Lung (tissue), 12 donors: ENCODE measurements around the gene ARHGAP27. TPM values are rescaled to one million over a fixed set of nuclear protein-coding genes. Genes with fewer than 3 reads are reported as not detected.

Experiments used
- ATAC-seq: fragments of 200-7000 bp; cut with Tn5 transposase; one replicate; pipeline ENCODE4 v1.9.1; 2020; ENCODE audit warnings: moderate number of reproducible peaks; ENCODE audit not compliant: insufficient read depth, low FRiP score
- DNase-seq, 3 donors: peaks; one replicate each; pipeline ENCODE4 v3.0.0-alpha.2; 2013 to 2017
- H3K27ac ChIP-seq, 2 donors: one replicate each; pipeline ENCODE4 v1.5.1; 2013; ENCODE audit warnings: mild to moderate bottlenecking in 2 of 2, moderate library complexity in 2 of 2, control low read depth in 1 of 2, inconsistent platforms in 1 of 2, low read depth in 1 of 2, low read length in 1 of 2
- H3K27me3 ChIP-seq, 3 donors: one replicate each; pipeline ENCODE4 v1.5.1; 2013; ENCODE audit warnings: low read length in 2 of 3; ENCODE audit not compliant: control insufficient read depth in 3 of 3, insufficient read depth in 3 of 3
- H3K36me3 ChIP-seq, 4 donors: one replicate each; pipeline ENCODE4 v1.5.1; 2013; ENCODE audit warnings: low read length in 4 of 4, mild to moderate bottlenecking in 1 of 4, moderate library complexity in 1 of 4; ENCODE audit not compliant: control insufficient read depth in 4 of 4, insufficient read depth in 4 of 4
- H3K4me1 ChIP-seq, 5 donors: one replicate each; pipeline ENCODE4 v1.5.1; 2013; ENCODE audit warnings: low read length in 5 of 5, mild to moderate bottlenecking in 2 of 5, moderate library complexity in 1 of 5; ENCODE audit not compliant: control insufficient read depth in 5 of 5, insufficient read depth in 5 of 5
- H3K4me3 ChIP-seq: one replicate; pipeline ENCODE4 v1.5.1; 2013; ENCODE audit warnings: mild to moderate bottlenecking, control low read depth, moderate library complexity
- H3K9ac ChIP-seq, 2 donors: one replicate each; pipeline ENCODE4 v1.5.1; 2013; ENCODE audit warnings: low read length in 2 of 2, control low read depth in 1 of 2; ENCODE audit not compliant: insufficient read depth in 1 of 2
- H3K9me3 ChIP-seq, 4 donors: one replicate each; pipeline ENCODE4 v1.5.1; 2013; ENCODE audit warnings: low read length in 3 of 4, mild to moderate bottlenecking in 1 of 4, moderate library complexity in 1 of 4; ENCODE audit not compliant: control insufficient read depth in 4 of 4, insufficient read depth in 3 of 4
- WGBS, 2 donors: extraction: QIAGEN DNeasy Blood & Tissue Kit; methylation state at CpG; one replicate each; pipeline ENCODE4 v1.1.7; 2013; 5-methylcytosine and 5-hydroxymethylcytosine counted together
- polyA plus RNA-seq, 2 donors: library from polyadenylated mRNA; stranded (reverse); fragments of 200-250 nt; gene quantifications; one replicate each; pipeline ENCODE4 v1.2.1, GENCODE V29; 2013
- total RNA-seq, 2 donors: library from RNA; depleted of rRNA in 1 of 2; stranded (reverse); fragments of >200 nt in 1 of 2; gene quantifications; one replicate each; pipeline ENCODE4 v1.2.1, GENCODE V29; 2014 to 2021
- TF ChIP-seq, protein P1 (sequence below): IDR thresholded peaks from 2 replicates; pipeline ENCODE4 v1.5.1; 2012; ENCODE audit warnings: mild to moderate bottlenecking; ENCODE audit errors: control extremely low read depth, extremely low read depth
- donor health status: control.
- donor health status: control.
- donor health status: Bipolar disorder and iron deficiency.
- donor health status: healthy.
- donor health status: DM: yes; HTN: yes; CAD: no.

ARHGAP27 gene
- total and polyA plus RNA-seq, 4 donors, result 42.4 to 85.8 (median 61.8) TPM

GRCh38 chr17:45385331-45385997 lies 47.2 kb downstream of the ARHGAP27 start:
- Histone ChIP-seq H3K4me3 (no peak overlapping the region), H3K9me3 (no peaks in the 10 kb centered on the region), H3K9ac (no peak overlapping the region), H3K27me3 (peaks cover 0 to 4% (median 4%) of the 10 kb centered on the region in 3 donors), H3K36me3 (no peaks in the 10 kb centered on the region), H3K4me1 (peaks cover 0 to 5% (median 0%) of the 10 kb centered on the region in 5 donors), H3K27ac (no peak overlapping the region)
- ATAC-seq (peak; percentile 88), DNase-seq (peak; percentile 85 to 87 (median 87))
- WGBS, 2 donors, result 10 to 13% methylated on average over 13 of the region's 13 CpGs
- TF ChIP-seq, protein P1, sequence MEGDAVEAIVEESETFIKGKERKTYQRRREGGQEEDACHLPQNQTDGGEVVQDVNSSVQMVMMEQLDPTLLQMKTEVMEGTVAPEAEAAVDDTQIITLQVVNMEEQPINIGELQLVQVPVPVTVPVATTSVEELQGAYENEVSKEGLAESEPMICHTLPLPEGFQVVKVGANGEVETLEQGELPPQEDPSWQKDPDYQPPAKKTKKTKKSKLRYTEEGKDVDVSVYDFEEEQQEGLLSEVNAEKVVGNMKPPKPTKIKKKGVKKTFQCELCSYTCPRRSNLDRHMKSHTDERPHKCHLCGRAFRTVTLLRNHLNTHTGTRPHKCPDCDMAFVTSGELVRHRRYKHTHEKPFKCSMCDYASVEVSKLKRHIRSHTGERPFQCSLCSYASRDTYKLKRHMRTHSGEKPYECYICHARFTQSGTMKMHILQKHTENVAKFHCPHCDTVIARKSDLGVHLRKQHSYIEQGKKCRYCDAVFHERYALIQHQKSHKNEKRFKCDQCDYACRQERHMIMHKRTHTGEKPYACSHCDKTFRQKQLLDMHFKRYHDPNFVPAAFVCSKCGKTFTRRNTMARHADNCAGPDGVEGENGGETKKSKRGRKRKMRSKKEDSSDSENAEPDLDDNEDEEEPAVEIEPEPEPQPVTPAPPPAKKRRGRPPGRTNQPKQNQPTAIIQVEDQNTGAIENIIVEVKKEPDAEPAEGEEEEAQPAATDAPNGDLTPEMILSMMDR, result peak; percentile 99

DNA sequence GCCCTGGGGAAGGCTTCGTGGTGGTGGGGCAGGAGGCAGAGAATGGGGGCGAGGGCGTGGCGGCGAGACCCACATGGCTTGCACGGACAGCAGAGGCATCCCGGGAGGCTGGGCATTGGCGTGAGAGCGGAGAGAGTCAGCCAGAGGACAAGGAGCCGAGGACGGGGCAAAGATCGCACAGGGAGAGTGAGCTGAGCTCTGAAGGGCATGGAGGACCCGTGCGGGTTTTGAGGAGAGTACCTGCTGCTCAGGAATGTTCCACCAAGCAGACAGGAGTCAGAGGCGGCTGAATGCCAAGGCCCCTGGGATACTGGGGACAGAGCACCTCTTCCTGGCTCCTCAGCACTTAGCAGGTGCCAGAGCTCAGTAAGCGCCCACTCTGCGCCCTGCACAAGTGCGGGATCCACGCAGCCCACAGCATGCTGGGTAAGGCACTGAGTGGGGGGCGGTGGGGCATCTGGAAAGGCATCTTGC lies 47.8 kb downstream of the ARHGAP27 start:
- TF ChIP-seq, protein P1, result no peak
- peaks cover 0 to 4% (median 4%) of the 10 kb centered on the region in 3 donors for H3K27me3 ChIP-seq
- H3K36me3 ChIP-seq, result no peaks in the 10 kb centered on the region
- H3K27ac ChIP-seq, result no peak overlapping the region
- H3K9ac ChIP-seq, result no peak overlapping the region
- no peak for ATAC-seq
- no peak overlapping the region for H3K4me3 ChIP-seq
- 91 to 93% methylated on average over 20 of the region's 20 CpGs for WGBS, 2 donors
- H3K9me3 ChIP-seq, result no peaks in the 10 kb centered on the region
- no peak for DNase-seq
- peaks cover 0 to 5% (median 0%) of the 10 kb centered on the region in 5 donors for H3K4me1 ChIP-seq

DNA sequence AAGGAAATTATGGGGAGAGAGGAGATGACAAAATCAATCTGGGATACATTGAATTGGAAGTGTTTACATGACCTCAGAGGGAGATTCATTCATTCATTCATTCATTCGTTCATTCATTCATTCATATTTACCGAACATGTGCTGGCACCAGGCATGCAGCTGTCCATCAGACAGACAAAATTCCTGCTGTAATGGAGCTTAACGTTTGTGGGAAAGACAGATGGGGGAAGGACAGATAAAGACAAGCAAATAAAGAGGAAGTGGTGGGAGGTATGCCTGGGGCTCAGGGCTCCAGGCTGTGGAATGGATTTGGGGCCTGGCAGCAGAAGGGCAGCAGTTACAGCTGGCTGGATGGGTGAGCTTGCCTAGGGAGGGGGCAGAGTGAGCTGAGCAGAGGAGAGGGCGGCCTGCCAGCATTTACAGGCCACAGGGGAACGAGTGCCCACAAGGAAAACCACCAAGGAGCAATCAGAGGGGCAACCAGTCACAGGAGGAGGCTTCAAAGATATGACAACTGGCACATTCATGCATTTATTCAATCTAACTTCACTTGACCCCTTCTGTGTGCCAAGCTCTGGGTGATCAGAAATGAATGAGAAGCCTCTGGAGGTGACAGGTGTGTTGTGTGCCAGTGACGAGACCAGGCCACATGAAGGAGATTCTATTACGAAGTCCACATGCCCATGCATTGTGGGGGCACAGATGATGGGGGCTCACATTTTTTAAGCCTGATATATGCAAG lies 48.5 kb downstream of the ARHGAP27 start:
- Histone ChIP-seq H3K27me3 (peaks cover 0 to 4% (median 4%) of the 10 kb centered on the region in 3 donors), H3K4me3 (no peak overlapping the region), H3K4me1 (peaks cover 0 to 5% (median 0%) of the 10 kb centered on the region in 5 donors), H3K9me3 (no peaks in the 10 kb centered on the region), H3K36me3 (no peaks in the 10 kb centered on the region), H3K9ac (no peak overlapping the region), H3K27ac (no peak overlapping the region)
- ATAC-seq (no peak), DNase-seq (no peak)
- 41 to 62% methylated on average over 7 of the region's 7 CpGs for WGBS, 2 donors
- TF ChIP-seq, protein P1, result no peak
